PFSK-1 (cell line): ENCODE data around the gene PSMB9.

Experiments
- FOXP2 ChIP-seq: optimal IDR thresholded peaks from 2 replicates; pipeline ENCODE3; 2011; ENCODE audit warnings: borderline replicate concordance, control low read depth, inconsistent platforms; ENCODE audit not compliant: insufficient read depth; ENCODE audit errors: extremely low read length, extremely low read depth
- POLR2AphosphoS5 ChIP-seq: IDR thresholded peaks from 2 replicates; pipeline ENCODE4 v1.6.1; 2012; ENCODE audit warnings: low read depth, mild to moderate bottlenecking, control low read depth, low read length, moderate library complexity
- SIN3A ChIP-seq: IDR thresholded peaks from 2 replicates; pipeline ENCODE4 v1.6.1; 2012; ENCODE audit warnings: mild to moderate bottlenecking, low read length, moderate library complexity, borderline replicate concordance; ENCODE audit not compliant: insufficient read depth
- TAF1 ChIP-seq: IDR thresholded peaks from 2 replicates; pipeline ENCODE4 v1.6.1; 2012; ENCODE audit warnings: low read length, control low read depth, borderline replicate concordance; ENCODE audit not compliant: insufficient read depth
- TF ChIP-seq, protein P1 (sequence below), 2 experiments: IDR thresholded peaks; 2 replicates each; pipeline versions ENCODE4 v1.6.1 to v1.8.0; 2011 to 2012; ENCODE audit warnings: low read depth in 2 of 2, low read length in 2 of 2, control low read depth in 1 of 2, inconsistent platforms in 1 of 2, mild to moderate bottlenecking in 1 of 2, moderate library complexity in 1 of 2; ENCODE audit not compliant: insufficient read depth in 1 of 2

Gene PSMB9

DNA sequence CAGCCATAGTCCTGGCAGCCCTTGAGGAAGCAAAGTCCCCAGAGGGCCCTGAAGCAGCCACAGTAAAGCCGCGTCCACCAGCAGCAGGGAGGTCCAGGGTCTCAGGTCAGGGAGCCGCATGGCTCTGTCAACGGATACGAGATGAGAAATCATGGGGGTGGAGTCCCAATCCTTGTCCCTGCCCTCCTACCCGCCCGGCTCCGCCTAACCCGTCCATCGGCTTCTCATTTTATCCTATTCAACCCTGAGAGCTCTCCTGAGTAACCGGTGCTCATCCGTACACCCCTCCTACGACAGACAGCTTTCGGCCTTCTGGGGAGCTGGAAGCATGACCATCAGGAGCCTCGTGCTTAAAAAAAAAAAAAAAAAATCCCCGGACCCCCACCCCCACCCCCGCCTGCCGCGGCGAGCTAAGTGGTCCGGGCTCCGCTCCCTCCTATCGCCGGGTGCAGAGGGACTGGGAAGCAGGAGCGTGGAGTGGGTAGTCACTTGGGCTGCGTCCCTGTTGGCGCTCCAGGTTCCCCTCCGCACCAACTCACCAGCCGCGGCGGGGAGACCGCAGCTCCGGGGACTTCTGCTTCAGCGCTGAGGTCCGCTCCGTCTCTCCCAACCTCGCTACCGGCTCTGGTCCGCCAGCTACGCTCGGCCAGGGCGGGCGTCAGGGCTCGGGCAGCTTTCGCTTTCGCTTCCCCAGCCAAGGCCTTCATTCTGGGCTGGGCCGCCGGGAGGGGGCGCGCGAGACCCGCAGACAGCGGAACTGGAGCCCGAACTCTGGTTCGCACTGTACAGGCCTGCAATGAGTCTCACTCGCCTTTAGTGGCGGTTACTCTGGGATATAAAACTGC lies 15.7 kb upstream of the PSMB9 start, which contains the start of gene TAP2:
Gene TAP2 (minus strand): TSS at position 626 of the 845 bp plus-strand sequence. CDS start 506 bp downstream, at position 120.
- TF ChIP-seq SIN3A (peak; percentile 14; the same call in 1 of the 2 replicates), POLR2AphosphoS5 (peak; percentile 84), FOXP2 (peak; percentile 74), TAF1 (peak; percentile 51; the same call in 1 of the 2 replicates)
- TF ChIP-seq, protein P1, sequence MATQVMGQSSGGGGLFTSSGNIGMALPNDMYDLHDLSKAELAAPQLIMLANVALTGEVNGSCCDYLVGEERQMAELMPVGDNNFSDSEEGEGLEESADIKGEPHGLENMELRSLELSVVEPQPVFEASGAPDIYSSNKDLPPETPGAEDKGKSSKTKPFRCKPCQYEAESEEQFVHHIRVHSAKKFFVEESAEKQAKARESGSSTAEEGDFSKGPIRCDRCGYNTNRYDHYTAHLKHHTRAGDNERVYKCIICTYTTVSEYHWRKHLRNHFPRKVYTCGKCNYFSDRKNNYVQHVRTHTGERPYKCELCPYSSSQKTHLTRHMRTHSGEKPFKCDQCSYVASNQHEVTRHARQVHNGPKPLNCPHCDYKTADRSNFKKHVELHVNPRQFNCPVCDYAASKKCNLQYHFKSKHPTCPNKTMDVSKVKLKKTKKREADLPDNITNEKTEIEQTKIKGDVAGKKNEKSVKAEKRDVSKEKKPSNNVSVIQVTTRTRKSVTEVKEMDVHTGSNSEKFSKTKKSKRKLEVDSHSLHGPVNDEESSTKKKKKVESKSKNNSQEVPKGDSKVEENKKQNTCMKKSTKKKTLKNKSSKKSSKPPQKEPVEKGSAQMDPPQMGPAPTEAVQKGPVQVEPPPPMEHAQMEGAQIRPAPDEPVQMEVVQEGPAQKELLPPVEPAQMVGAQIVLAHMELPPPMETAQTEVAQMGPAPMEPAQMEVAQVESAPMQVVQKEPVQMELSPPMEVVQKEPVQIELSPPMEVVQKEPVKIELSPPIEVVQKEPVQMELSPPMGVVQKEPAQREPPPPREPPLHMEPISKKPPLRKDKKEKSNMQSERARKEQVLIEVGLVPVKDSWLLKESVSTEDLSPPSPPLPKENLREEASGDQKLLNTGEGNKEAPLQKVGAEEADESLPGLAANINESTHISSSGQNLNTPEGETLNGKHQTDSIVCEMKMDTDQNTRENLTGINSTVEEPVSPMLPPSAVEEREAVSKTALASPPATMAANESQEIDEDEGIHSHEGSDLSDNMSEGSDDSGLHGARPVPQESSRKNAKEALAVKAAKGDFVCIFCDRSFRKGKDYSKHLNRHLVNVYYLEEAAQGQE (IDR thresholded peaks at IDR 0.05; ENCODE audit: insufficient read depth in 1 of 2, low read depth in 2 of 2, low read length in 2 of 2) = 0 out of 4 replicates have a peak, but pooled peaks of 1 of the 2 experiments have one; percentile 37

DNA sequence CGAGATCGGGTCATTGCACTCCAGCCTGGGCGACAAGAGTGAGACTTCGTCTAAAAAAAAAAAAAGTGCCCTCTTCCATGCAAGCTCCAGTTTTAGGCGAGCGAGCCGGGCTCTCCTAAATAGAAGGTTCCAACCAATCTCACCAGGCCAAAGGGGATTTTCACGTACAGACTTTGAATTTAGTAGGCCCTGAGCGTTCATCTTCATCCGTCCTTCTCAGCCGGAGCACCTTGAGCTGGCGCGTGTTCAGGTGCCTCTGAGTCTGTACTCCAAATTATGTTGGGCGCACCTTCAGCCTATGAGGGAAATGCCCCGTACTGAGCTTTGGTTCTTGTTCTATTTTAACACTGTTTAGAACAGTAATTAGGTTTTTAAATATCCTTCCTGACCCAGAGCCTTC lies 14.6 kb upstream of the PSMB9 start:
- no peak for TF ChIP-seq FOXP2
- no peak for TF ChIP-seq TAF1
- TF ChIP-seq, protein P1 (IDR thresholded peaks at IDR 0.05; ENCODE audit: insufficient read depth in 1 of 2, low read depth in 2 of 2, low read length in 2 of 2) = no peak
- no peak for TF ChIP-seq POLR2AphosphoS5
- no peak for TF ChIP-seq SIN3A

DNA sequence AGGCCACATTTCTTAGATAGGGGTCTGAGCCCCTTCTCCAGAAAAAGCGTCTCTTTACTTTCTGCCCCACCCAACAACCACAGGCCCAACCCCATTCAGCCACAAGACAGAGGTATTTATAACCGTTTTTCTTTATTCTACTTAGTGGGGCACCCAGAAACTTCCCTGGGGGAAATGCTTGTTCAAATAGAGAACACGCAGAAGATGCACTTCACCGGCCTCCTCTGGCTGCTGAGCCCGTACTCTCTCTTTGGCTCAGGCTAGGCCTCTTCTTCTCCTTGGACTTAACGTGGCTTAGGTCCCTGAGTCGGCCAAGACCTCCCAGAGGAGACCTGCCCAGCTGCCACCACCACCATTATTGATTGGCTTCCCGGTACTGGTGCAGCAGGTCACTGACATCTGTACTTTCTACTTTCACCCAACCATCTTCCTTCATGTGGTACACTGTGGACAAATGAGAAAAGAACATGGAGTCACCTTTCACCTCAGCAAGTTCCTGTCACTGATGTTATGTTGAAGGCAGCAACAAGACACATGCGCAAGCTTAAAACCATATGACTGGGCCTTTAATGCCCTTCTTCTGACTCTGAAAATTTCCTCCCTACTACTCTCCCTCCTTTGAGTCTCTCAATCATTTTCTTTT lies 13.3 kb upstream of the PSMB9 start:
- TF ChIP-seq, protein P1 (IDR thresholded peaks at IDR 0.05; ENCODE audit: insufficient read depth in 1 of 2, low read depth in 2 of 2, low read length in 2 of 2) = no peak

DNA sequence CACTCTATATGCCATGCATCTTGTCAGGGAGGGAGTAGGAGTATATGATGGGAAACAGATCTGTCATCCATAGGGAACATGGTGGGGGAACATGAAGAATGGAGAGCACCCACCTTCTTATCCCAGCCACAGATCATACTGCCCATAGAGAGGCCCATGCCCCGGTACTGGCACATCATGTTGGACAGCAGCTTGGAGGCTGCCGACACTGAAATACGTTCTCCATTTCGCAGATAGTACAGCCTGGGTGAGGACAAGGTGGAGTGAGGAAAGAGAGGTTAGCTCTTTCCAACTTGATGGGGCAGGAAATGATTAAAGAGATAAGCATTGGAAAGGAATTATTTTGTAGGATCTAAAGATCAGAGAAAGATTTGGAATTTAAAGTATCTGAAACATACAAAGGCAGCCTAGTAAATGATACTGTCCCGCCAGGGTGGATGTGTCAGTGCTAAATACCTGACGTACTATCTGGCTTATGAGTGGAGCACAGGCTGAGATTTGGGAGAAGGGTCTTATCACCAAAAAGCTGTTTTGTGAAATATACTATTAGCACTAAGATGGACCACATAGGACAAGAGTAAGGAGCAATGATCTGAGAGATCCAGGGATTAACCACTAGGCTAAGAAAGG lies 11.9 kb upstream of the PSMB9 start:
- TF ChIP-seq SIN3A (no peak), TAF1 (no peak), POLR2AphosphoS5 (no peak), FOXP2 (no peak)
- TF ChIP-seq, protein P1 (IDR thresholded peaks at IDR 0.05; ENCODE audit: insufficient read depth in 1 of 2, low read depth in 2 of 2, low read length in 2 of 2) = no peak
